GM18508 (cell line): Measurements from ENCODE around the gene CRYL1.
A peak's percentile ranks its signal among the peaks of the same experiment; 100 is the strongest.

Source experiments
- ATAC-seq: cut with Tn5 transposase; IDR thresholded peaks from one replicate; pipeline ENCODE4 v1.9.1; 2021; ENCODE audit warnings: moderate number of reproducible peaks; ENCODE audit not compliant: insufficient read depth, unreplicated experiment

CRYL1 gene

DNA sequence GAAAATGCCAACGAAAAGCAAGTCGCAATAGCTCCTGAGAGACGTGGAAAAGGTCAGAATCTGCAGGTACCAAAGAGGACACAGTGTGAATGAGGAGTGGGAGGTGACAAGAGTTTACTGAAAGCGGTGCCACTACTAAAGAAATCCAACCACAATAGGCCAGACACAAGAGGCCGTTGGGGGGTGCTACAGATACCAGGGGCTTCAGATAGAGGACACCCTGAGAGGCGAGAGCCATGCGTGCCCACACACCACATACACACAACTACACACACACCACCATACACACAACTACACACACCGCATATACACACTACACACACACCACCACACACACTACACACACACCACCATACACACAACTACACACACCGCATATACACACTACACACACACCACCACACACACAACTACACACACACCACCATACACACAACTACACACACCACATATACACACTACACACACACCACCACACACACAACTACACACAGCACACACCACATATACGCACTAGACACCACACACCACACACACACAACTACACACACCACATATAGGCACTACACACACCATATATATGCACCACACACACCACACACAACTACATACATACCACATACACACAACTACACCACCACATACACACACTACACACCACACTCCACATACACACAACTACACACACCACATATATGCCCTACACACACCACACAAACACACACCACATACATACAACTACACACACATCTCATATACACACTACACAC lies 28.5 kb downstream of the CRYL1 start:
- ATAC-seq: no peak

- ATAC-seq: no peak
Observed at GRCh38 chr13:20495087-20496023, 30.3 kb downstream of the CRYL1 start.

- ATAC-seq: no peak
Observed at GRCh38 chr13:20494656-20495055, 31.0 kb downstream of the CRYL1 start.

GRCh38 chr13:20492641-20493040 lies 33.0 kb downstream of the CRYL1 start:
- no peak for ATAC-seq

GRCh38 chr13:20491926-20492435 lies 33.7 kb downstream of the CRYL1 start:
- no peak for ATAC-seq

DNA sequence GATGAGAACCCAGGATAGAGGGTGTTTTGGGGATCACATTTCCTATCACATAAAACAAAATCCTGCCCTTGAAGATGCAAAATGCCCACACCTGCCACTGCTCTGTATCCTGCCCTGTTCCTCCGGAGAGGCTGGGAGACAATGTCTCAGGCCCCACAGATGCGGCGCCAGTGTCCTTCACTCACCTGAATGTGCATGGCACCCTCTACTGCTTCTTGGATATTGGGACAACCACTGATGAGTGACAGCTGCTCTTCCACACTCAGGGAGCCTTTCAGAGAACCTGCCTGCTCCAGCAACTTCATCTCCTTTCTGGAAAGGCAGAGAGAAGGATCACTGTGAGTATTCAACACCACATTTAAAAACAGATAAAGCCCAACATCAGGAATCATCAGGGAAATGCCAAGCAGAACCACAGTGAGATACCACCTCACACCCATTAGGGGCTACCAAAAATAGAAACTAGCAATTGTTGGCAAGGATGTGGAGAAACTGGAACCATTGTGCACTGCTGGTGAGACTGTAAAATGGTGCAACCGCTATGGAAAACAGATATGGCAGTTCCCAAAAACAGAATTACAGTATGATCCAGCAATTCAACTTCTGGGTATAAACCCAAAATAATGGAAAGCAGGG lies 36.4 kb downstream of the CRYL1 start:
- no peak for ATAC-seq

DNA sequence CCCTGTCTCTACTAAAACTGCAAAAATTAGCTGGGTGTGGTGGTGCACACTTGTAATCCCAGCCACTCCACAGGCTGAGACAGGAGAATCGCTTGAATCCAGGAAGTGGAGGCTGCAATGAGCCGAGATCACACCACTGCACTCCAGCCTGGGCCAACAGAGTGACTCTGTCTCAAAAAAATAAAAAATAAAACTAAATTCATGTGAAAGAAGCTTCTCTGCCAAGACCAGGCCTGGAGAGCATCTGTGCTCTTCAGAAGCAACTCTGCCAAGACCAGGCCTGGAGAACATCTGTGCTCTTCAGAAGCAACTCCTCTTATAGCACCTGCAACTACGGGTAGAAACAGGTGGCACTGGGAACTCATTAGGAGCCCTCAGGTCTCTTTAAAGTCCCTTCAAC lies 37.7 kb downstream of the CRYL1 start:
- ATAC-seq: no peak

DNA sequence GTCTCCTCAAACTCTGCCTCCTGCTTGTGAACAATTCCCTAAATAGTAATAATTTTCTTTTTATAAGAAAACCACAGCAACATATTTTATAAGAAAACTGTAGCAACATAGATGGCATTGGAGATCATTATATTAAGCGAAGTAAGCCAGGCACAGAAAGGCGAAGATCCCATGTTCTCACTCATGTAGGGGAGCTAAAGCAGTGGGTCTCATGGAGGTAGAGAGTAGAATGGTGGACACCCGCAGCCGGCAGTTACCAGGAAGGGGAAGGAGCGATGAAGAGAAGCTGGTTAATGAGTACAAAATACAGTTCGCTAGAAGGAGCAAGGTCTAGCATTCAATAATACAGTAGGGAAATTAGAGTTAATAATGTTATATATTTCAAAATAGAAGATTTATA lies 42.9 kb downstream of the CRYL1 start:
- ATAC-seq: no peak

GRCh38 chr13:20482275-20482761 lies 43.3 kb downstream of the CRYL1 start:
- no peak for ATAC-seq

DNA sequence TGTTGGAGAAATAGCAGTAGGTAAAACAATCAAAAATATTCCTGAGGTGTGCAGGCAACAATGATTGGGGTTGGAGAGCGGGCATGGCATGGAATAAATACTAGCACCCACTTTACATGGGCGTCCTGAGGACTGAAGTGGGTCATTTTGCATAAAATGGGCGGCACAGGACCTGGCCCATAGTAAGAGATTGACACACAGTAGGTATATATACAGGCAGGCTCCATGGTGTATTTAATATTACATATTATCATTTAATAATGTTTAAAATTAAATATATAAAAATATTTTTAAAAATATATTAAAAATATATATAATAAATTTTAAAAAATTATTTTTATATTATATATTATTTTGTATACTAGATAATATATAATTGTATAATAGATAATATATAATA lies 48.3 kb downstream of the CRYL1 start:
- ATAC-seq: no peak

- ATAC-seq: peak; percentile 88
Observed at GRCh38 chr13:20475927-20476691, 49.5 kb downstream of the CRYL1 start.

GRCh38 chr13:20474515-20474914 lies 51.1 kb downstream of the CRYL1 start:
- no peak for ATAC-seq

DNA sequence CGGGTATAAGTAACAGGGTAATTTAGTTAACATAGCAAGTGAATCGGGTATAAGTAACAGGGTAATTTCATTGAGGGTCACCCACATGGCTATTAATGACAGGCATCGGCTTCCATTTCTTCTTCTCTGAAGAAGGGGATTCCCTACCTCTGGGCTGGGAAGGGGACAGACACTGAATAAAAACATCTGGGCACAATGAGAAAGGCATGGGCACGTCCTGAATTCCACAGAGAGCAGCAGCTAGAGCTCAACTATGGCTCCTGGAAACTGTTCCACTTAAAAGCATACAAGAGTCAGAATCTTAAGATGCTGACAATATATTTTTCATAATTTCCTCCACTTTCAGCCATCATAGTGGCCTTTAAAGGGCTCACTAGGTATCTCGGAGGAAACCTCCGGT lies 51.8 kb downstream of the CRYL1 start:
- no peak for ATAC-seq

- no peak for ATAC-seq
Observed at GRCh38 chr13:20473139-20473538, 52.5 kb downstream of the CRYL1 start.

DNA sequence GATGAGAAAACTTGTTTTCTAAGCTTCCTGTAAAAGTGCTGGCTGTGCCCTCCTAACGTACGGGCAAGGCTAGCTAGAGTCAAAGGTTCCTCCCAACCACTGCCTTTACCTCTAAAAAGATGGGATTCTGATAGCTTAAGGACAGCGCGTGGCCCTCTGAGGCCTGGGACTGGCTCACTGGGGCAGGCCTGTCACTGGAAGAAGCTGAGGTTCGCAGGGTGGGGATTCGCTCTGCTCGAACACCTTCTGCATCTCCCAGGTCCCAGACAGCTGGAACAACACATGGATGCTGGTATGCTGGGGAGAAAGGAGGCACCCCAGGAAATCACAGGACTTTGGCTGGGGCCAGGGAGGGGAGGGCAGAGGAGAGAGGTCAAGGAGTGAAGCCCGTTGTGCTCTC lies 53.1 kb downstream of the CRYL1 start:
- ATAC-seq: no peak

DNA sequence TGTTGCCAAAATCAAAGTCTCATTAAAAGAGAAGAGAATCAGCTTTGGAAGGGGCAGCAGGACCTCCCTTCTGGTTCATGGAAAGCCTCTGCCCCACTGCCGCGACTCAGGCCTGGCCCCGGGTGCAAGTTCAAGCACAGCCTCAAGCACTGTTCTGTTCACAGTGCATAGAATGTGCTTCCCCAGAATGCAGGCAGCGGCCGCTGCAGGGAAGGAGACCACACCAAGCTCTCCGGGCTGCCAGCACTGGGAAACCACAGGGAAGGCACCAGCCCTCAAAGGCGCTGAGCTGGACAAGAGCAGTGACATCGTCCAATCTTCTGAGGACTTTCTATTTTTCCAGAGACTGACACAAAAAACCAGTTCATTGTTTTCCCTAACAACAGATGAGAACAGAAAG lies 55.5 kb downstream of the CRYL1 start:
- no peak for ATAC-seq

- no peak for ATAC-seq
Observed at GRCh38 chr13:20466371-20466770, 59.3 kb downstream of the CRYL1 start.

- no peak for ATAC-seq
Observed at GRCh38 chr13:20465218-20465879, 60.3 kb downstream of the CRYL1 start.

GRCh38 chr13:20462921-20463320 lies 62.7 kb downstream of the CRYL1 start:
- ATAC-seq: no peak
